ENCODE measurements around the gene ISL2. TPM values are rescaled to one million over a fixed set of nuclear protein-coding genes. Genes with fewer than 3 reads are reported as not detected.

The ISL2 gene
- total RNA-seq, 2 experiments from 2014 or later: 6.2 to 11.8 TPM

GRCh38 chr15:76366714-76367113 lies 30.1 kb downstream of the ISL2 start:
- H4K20me1 ChIP-seq (ENCODE audit: insufficient read depth, low read length): no peaks in the 10 kb centered on the region
- no peaks in the 10 kb centered on the region for H3K9me2 ChIP-seq (ENCODE audit: insufficient read depth, low read length)
- BruUV-seq (replicated peaks): no TSS peak
- CTCF ChIA-PET (ENCODE audit: unreplicated experiment): no interaction called here
- H3K4me3 ChIP-seq (ENCODE audit: low read depth, low read length, poor library complexity, severe bottlenecking): no peak overlapping the region
- no peaks in the 10 kb centered on the region for H3K9me3 ChIP-seq (ENCODE audit: low read length)
- H3K4me1 ChIP-seq (ENCODE audit: insufficient read depth, low read length, poor library complexity, severe bottlenecking): no peaks in the 10 kb centered on the region
- no peak overlapping the region for H2AFZ ChIP-seq (ENCODE audit: low read length)
- intact Hi-C loops (cut with micrococcal nuclease; ENCODE audit: unreplicated experiment): no loop called here
- H3K27ac ChIP-seq (ENCODE audit: low read depth, low read length, poor library complexity, severe bottlenecking): no peak overlapping the region
- H3K36me3 ChIP-seq (ENCODE audit: insufficient read depth, low read length): no peaks in the 10 kb centered on the region
- TF ChIP-seq CTCF (conservative IDR thresholded peaks at IDR 0.05; ENCODE audit: low read length): no peak
- TF ChIP-seq EZH2phosphoT487 (IDR thresholded peaks at IDR 0.05; ENCODE audit: borderline replicate concordance, low read depth, low read length): no peak
- no peak for DNase-seq (ENCODE audit: low spot score)
- POLR2A ChIA-PET: no interaction called here
- H3K79me2 ChIP-seq (ENCODE audit: insufficient read depth, low read depth, low read length): no peaks in the 10 kb centered on the region
- no peak overlapping the region for H3K4me2 ChIP-seq (ENCODE audit: low read length)

- Histone ChIP-seq H3K79me2 (ENCODE audit: insufficient read depth, low read depth, low read length) (no peaks in the 10 kb centered on the region), H3K4me2 (ENCODE audit: low read length) (no peak overlapping the region), H4K20me1 (ENCODE audit: insufficient read depth, low read length) (no peaks in the 10 kb centered on the region), H3K9me3 (ENCODE audit: low read length) (no peaks in the 10 kb centered on the region), H3K9me2 (ENCODE audit: insufficient read depth, low read length) (no peaks in the 10 kb centered on the region), H3K27ac (ENCODE audit: low read depth, low read length, poor library complexity, severe bottlenecking) (no peak overlapping the region), H3K4me3 (ENCODE audit: low read depth, low read length, poor library complexity, severe bottlenecking) (no peak overlapping the region), H3K36me3 (ENCODE audit: insufficient read depth, low read length) (no peaks in the 10 kb centered on the region), H2AFZ (ENCODE audit: low read length) (no peak overlapping the region), H3K4me1 (ENCODE audit: insufficient read depth, low read length, poor library complexity, severe bottlenecking) (no peaks in the 10 kb centered on the region)
- no TSS peak for BruUV-seq (replicated peaks)
- DNase-seq (ENCODE audit: low spot score): no peak
- POLR2A ChIA-PET: no interaction called here
- intact Hi-C loops (cut with micrococcal nuclease; ENCODE audit: unreplicated experiment): no loop called here
- TF ChIP-seq CTCF (conservative IDR thresholded peaks at IDR 0.05; ENCODE audit: low read length): no peak
- TF ChIP-seq EZH2phosphoT487 (IDR thresholded peaks at IDR 0.05; ENCODE audit: borderline replicate concordance, low read depth, low read length): no peak
- CTCF ChIA-PET (ENCODE audit: unreplicated experiment): no interaction called here
These were observed 31.6 kb downstream of the ISL2 start for GRCh38 chr15:76368122-76368621.

- Histone ChIP-seq H3K27ac (ENCODE audit: low read depth, low read length, poor library complexity, severe bottlenecking) (no peak overlapping the region), H3K4me3 (ENCODE audit: low read depth, low read length, poor library complexity, severe bottlenecking) (no peak overlapping the region), H3K4me2 (ENCODE audit: low read length) (no peak overlapping the region), H4K20me1 (ENCODE audit: insufficient read depth, low read length) (no peaks in the 10 kb centered on the region), H3K36me3 (ENCODE audit: insufficient read depth, low read length) (no peaks in the 10 kb centered on the region), H3K9me3 (ENCODE audit: low read length) (no peaks in the 10 kb centered on the region), H2AFZ (ENCODE audit: low read length) (no peak overlapping the region), H3K79me2 (ENCODE audit: insufficient read depth, low read depth, low read length) (no peaks in the 10 kb centered on the region), H3K4me1 (ENCODE audit: insufficient read depth, low read length, poor library complexity, severe bottlenecking) (no peaks in the 10 kb centered on the region), H3K9me2 (ENCODE audit: insufficient read depth, low read length) (no peaks in the 10 kb centered on the region)
- intact Hi-C loops (cut with micrococcal nuclease; ENCODE audit: unreplicated experiment): no loop called here
- CTCF ChIA-PET (ENCODE audit: unreplicated experiment): no interaction called here
- DNase-seq (ENCODE audit: low spot score): no peak
- BruUV-seq (replicated peaks): no TSS peak
- POLR2A ChIA-PET: no interaction called here
- TF ChIP-seq EZH2phosphoT487 (IDR thresholded peaks at IDR 0.05; ENCODE audit: borderline replicate concordance, low read depth, low read length) (no peak), CTCF (conservative IDR thresholded peaks at IDR 0.05; ENCODE audit: low read length) (no peak)
These were observed 39.5 kb downstream of the ISL2 start for GRCh38 chr15:76376029-76376428.

All from OCI-LY7 (cell line).